Gastrocnemius medialis (tissue), 4 donors: ENCODE measurements around the gene TMED1.

Experiments used
- POLR2A ChIP-seq, 2 donors: fragments of 450-650 bp; IDR thresholded peaks; one replicate each; pipeline ENCODE4 v1.6.1; 2017; ENCODE audit warnings: antibody characterized with exemption in 2 of 2, mild to moderate bottlenecking in 2 of 2, moderate library complexity in 2 of 2
- TF ChIP-seq, protein P1 (sequence below), 5 experiments: fragments of 450-650 bp in 3 of 5; fragments of 200-600 bp in 2 of 5; sonication (generic) in 2 of 5; IDR thresholded peaks in 4 of 5; conservative IDR thresholded peaks in 1 of 5; 1 replicate in 4 of 5; 2 replicates in 1 of 5; pipeline ENCODE4 v1.5.1; 2016 to 2019; ENCODE audit warnings: antibody characterized with exemption in 5 of 5, mild to moderate bottlenecking in 3 of 5, moderate library complexity in 3 of 5

DNA sequence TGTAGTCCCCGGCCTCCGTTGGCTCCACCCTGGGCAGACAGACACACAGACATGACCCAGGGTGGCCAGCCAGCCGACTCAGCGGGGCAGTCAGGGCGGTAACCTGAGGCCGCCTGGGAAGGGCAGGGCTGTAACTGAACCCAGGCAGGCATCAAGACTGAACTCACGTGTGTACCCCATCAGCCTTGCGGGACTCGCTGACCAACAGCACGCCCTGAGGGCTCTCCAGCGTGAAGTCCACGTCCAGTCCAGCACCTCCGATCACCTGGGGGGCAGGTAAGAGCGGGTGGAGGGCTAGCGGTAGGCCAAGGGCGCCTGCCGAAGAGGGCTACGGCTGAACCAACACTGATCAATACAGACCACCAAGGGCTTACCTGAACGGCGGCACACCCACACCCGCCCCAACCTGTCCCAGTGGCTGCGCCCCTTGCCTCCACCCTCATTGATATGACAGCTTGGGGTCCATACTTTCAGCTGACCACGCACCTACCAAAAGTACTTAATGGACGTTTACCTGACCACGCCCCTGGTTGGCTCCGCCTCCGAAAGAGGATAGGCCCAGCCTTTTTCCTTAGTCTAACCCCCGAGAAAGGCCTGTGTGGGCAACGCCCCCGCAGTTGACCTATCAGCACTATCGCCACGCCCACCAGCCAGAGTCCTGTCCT is 791 bp downstream of the TMED1 start:
- TF ChIP-seq, protein P1, sequence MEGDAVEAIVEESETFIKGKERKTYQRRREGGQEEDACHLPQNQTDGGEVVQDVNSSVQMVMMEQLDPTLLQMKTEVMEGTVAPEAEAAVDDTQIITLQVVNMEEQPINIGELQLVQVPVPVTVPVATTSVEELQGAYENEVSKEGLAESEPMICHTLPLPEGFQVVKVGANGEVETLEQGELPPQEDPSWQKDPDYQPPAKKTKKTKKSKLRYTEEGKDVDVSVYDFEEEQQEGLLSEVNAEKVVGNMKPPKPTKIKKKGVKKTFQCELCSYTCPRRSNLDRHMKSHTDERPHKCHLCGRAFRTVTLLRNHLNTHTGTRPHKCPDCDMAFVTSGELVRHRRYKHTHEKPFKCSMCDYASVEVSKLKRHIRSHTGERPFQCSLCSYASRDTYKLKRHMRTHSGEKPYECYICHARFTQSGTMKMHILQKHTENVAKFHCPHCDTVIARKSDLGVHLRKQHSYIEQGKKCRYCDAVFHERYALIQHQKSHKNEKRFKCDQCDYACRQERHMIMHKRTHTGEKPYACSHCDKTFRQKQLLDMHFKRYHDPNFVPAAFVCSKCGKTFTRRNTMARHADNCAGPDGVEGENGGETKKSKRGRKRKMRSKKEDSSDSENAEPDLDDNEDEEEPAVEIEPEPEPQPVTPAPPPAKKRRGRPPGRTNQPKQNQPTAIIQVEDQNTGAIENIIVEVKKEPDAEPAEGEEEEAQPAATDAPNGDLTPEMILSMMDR (IDR thresholded peaks at IDR 0.05 in 4 of 5, conservative IDR thresholded peaks at IDR 0.05 in 1 of 5) = no peak
- TF ChIP-seq POLR2A (IDR thresholded peaks at IDR 0.05) = peak in 1 of 2 donors; percentile 19
